Activated CD8-positive, alpha-beta memory T cell treated with anti-CD3 and anti-CD28 coated beads for 24 hours (primary cell): Measurements from ENCODE around the gene TPRX2.
A peak's percentile ranks its signal among the peaks of the same experiment; 100 is the strongest.
"Not testable (repeated sequence)": the region's sequence is repeated elsewhere in the genome, so short reads cannot be mapped to it uniquely, and the experiment has no call there.

ENCODE experiments used
- DNase-seq: peaks from one replicate; pipeline ENCODE4 v3.0.0-alpha.2; 2020

Gene TPRX2, protein sequence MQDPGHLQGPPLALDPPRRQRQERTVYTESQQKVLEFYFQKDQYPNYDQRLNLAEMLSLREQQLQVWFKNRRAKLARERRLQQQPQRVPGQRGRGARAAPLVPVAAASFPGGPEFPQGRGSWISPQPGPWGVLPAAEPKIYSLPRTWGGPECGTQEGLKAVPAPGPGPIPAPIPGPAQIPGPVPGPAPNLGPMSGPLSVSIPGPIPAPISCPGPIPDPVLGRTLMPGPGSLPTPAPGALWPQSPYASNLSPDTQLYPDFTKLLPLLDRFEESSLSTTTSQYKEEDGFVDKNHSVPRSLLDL

GRCh38 chr19:47858646-47859285 lies at the start of gene TPRX2:
Gene TPRX2 (plus strand): TSS chr19:47859235. CDS start chr19:47859247, 12 bp downstream.
- not testable (repeated sequence) for DNase-seq

GRCh38 chr19:47813304-47813994 lies 45.6 kb upstream of the TPRX2 start:
- peak; percentile 92 for DNase-seq

DNA sequence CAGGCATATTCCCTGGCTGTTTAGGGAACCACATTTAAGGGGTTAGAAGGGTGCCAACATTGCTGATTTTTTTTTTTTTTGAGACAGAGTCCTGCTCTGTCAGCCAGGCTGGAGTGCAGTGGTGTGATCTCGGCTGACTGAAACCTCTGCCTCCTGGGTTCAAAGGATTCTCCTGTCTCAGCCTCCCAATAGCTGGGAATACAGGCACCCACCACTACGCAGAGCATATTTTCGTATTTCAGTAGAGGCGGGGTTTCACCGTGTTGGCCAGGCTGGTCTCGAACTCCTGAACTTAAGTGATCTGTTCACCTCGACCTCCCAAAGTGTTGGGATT lies 45.1 kb upstream of the TPRX2 start:
- DNase-seq, result no peak

DNA sequence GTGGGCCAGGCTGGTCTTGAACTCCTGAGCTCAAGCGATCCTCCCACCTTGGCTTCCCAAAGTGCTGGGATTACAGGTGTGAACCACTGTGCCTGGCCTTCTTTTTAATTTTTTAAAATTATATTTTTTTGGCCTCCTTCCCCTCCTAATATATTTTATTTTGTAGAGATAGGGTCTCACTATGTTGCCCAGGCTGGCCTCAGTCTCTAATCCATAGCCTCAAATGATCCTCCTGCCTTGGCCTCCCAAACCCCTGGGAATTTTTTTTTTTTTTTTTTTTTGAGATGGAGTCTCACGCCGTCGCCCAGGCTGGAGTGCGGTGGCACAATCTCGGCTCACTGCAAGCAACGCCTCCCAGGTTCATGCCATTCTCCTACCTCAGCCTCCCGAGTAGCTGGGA lies 42.8 kb upstream of the TPRX2 start:
- not testable (repeated sequence) for DNase-seq

GRCh38 chr19:47818221-47818620 lies 40.8 kb upstream of the TPRX2 start:
- DNase-seq, result not testable (repeated sequence)

- no peak for DNase-seq
Observed at GRCh38 chr19:47819858-47820257, 39.2 kb upstream of the TPRX2 start.

DNA sequence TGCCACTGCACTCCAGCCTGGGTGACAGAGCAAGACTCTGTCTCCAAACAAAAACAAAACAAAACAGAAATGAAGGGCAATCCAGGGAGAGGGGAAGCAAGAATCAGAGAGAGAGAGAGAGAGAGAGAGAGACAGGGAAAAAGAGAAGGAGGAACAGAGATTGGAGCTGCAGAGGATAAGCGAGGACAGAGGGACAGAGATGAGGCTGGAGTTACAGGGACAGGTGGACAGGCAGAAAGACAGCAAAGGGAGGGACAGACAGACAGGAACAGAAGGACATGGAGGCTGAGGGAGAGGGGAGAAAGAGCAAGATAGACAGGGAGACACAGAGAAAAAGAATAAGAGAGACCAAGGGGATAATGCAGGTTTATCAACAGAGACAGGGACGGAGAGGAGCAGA lies 38.6 kb upstream of the TPRX2 start:
- DNase-seq, result no peak

DNA sequence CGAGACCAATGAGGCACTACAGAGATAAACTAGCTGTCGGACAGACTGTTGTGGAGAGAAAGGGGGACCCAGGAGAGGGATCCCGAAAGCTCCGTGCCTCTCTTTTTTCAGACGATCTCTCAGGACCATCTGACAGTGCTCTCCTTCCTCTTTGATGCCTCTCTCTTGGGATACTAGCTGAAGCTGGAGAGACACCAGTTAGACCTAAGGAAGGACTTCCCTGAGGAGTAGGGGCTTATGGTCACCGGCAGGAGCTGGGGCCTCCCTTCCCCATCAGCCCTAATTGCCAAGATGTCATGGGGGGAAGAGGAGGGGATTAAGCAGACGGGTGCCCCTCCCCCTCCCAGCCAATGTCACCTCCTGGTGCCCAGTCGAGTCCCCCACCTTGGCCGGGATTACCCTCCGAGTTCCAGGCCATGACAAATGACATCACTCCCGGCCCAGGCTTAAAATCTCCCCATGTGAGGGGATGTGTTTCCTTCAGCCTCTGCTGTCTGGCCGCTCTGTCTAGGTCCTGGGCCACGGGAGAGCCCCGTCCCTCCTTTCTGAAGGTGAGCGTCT lies 37.5 kb upstream of the TPRX2 start, which contains the start of gene CRX:
Gene CRX, plus strand, starts transcription at position 478 of the 561 bp plus-strand sequence. CDS start 12,507 bp downstream, outside the sequence.
- DNase-seq, result no peak

DNA sequence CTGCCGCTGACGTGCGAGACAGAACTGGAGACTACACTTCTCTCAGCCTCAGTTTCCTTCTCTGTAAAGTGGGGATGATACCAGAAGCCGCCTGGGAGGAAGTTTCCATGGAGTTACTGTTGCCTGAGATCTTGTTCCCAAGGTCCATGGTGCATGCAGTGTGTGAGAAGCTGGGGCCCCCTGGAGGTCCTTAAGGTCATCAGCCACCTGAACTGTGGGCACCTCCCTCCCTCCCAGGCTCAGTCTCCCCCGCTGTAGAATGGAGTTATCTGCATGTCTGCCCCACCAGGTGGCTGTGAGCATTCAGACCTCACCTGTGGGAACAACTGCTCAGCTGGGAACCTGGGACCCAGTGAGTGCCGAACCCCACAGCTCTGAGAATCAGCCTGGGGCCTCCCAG lies 34.6 kb upstream of the TPRX2 start:
- no peak for DNase-seq

- no peak for DNase-seq
Observed at GRCh38 chr19:47826800-47827199, 32.2 kb upstream of the TPRX2 start.

DNA sequence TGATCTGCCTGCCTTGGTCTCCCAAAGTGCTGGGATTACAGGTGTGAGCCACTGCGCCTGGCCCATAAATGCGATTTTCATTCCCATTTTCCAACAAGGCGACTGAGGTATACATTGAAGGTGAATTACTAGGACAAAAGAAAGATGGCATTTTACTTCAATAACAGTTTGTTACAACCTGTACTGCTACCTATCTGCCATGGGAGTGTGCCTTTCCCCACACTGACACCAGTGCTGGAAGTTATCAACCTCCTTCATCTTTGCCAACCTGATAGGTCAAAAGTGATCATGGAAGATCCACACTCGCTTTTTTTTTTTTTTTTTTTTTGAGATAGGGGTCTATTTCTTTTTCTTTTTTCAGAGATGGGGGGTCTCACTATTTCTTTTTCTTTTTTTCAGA lies 26.3 kb upstream of the TPRX2 start:
- DNase-seq, result no peak

DNA sequence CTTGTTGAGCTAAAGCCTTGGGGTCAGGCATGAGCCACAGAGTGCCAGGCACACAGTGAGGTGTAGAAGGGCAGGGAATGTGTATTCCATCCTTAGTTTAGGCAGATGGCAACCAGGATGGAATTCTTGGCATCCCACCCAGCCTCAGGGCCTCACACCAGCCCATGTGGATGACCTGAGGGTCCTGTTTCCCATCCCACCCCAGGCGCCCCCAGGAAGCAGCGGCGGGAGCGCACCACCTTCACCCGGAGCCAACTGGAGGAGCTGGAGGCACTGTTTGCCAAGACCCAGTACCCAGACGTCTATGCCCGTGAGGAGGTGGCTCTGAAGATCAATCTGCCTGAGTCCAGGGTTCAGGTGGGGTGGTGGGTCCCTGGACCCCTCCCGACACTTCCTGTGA lies 23.0 kb upstream of the TPRX2 start:
- DNase-seq, result no peak

DNA sequence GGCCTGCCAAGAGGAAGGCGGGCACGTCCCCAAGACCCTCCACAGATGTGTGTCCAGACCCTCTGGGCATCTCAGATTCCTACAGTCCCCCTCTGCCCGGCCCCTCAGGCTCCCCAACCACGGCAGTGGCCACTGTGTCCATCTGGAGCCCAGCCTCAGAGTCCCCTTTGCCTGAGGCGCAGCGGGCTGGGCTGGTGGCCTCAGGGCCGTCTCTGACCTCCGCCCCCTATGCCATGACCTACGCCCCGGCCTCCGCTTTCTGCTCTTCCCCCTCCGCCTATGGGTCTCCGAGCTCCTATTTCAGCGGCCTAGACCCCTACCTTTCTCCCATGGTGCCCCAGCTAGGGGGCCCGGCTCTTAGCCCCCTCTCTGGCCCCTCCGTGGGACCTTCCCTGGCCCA lies 19.6 kb upstream of the TPRX2 start:
- DNase-seq, result no peak

DNA sequence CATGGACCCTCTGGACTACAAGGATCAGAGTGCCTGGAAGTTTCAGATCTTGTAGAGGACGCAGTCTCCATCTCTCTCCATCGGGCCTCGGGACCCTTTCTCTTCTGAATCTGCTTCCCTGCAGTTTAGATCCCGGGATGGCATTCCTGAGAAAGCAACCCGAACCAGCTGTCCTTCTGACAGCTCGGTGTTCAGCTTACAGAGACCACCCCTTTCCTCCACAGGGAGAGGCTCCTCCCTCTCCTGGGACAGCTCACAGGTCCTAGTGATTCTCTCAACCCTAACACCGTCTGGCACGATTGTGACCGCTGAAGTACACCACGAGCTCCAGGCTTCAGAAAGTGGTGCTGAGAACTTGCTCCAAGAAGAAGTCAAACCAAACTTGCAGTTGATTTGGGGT lies 19.1 kb upstream of the TPRX2 start:
- no peak for DNase-seq

- DNase-seq, result no peak
Observed at GRCh38 chr19:47842941-47843340, 16.1 kb upstream of the TPRX2 start.

- DNase-seq, result no peak
Observed at GRCh38 chr19:47848425-47848822, 10.6 kb upstream of the TPRX2 start.

DNA sequence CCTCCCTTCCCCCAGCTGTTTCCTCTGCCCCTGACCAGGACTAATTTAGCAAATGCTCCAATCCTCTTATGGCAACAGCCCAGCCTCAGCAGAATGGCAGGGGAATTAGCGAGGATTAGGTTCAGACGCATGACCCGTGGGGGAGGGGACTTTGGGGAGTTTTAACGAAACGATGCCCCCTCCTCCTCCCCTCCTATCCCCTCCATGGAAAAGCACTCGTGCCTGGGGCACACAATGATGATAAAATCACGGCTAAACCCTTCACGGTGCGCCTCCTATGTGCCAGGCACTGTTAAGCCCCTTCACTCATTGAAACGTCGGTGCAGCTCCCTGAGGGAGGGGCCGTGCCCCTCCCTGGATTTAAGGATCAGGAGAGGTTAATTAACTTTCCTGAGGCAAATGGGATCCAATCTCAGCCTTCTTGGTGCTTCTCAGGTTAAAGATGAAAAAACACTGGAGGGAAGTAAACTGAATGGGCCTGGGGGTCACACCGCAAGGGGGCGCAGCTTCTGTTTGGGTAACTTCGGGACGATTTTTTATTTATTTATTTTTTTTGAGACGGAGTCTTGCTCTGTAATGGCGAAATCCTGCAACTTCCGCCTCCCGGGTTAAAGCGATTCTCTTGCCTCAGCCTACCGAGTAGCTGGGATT lies 10.1 kb upstream of the TPRX2 start:
- peak; percentile 59 for DNase-seq

GRCh38 chr19:47853003-47853402 lies 6.0 kb upstream of the TPRX2 start:
- no peak for DNase-seq

DNA sequence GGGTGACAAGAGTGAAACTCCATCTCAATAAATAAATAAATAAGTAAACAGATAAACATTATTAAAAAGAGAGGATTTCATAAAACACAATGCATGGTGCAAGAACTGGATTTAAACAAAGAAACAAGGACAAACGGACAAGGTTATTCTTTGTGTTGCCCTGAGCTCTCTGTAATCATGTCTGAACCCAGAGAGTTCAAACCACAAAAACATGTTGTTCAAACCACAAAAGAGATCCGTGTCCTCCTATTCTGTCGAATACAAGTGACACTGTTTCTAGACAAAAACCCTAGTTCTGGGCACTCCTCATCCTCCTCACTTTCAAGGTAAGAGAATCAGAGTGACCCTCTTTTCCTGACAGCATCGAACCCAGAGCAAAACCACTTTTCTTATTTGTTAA lies 4.6 kb upstream of the TPRX2 start:
- no peak for DNase-seq

DNA sequence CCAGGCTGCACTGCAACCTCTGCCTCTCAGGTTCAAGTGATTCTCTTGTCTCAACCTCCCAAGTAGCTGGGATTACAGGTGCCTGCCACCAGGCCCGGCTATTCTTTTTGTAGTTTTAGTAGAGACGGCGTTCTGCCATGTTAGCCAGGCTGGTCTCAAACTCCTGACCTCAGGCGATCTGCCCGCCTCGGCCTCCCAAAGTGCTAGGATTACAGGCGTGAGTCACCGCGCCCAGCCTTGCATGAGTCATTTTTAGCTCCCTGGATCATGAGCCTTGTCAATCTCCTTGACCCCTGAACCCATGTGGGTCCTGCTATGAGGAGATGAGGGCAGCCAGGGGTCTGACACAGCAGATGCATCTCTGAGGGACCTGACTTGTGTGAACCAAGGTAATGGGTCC lies 804 bp upstream of the TPRX2 start:
- not testable (repeated sequence) for DNase-seq

DNA sequence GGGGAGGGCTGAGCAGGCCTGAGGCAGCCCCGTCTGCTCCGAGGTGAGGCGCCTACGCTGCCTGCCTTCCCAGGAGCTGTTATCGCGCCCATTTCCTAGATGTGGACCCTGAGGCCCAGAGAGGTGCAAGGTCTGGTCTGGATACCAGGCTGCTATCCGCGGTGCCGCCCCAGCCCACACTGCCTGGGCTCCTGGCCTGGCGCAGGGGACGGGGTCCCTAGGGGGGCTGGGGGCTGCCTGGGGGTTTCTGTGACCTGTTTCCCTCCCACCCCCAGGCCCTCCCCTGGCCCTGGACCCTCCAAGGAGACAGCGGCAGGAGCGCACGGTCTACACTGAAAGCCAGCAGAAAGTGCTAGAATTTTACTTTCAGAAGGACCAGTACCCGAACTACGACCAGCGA lies 803 bp downstream of the TPRX2 start:
- DNase-seq, result not testable (repeated sequence)

- no peak for DNase-seq
Observed at GRCh38 chr19:47860602-47861297, 1.7 kb downstream of the TPRX2 start.

GRCh38 chr19:47861630-47862029 lies 2.6 kb downstream of the TPRX2 start:
- no peak for DNase-seq
